ENCODE measurements around the gene TMEM163.

Gene TMEM163

DNA sequence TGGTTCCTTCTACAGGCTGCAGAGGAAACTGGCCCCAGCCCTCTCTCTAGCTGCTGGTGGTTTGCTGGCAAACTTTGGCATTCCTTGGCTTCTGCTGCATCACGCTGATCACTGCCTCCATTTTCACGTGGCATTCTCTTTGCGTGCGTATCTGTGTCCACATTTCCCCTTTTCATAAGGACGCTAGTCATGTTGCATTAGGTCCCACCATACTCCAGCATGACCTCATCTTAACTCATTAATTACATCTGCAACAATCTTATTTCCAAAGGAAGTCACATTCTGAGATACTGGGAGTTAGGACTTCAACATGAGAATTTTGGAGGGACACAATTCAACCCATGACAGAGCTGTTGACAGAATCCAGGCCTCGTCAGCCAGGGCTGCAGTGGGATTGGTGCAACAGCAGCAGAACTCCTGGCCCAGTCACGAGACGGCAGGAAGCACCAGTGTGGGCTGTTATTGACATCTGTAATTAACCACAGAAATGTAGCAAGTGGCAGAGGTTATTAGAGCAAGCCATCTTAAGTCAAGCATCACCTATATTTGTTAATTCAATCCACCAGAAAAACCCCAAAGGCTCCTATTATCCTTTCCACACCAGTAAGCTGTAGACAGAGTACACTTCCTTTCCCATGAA is 132.4 kb downstream of the TMEM163 start:
- TF ChIP-seq, protein P1, sequence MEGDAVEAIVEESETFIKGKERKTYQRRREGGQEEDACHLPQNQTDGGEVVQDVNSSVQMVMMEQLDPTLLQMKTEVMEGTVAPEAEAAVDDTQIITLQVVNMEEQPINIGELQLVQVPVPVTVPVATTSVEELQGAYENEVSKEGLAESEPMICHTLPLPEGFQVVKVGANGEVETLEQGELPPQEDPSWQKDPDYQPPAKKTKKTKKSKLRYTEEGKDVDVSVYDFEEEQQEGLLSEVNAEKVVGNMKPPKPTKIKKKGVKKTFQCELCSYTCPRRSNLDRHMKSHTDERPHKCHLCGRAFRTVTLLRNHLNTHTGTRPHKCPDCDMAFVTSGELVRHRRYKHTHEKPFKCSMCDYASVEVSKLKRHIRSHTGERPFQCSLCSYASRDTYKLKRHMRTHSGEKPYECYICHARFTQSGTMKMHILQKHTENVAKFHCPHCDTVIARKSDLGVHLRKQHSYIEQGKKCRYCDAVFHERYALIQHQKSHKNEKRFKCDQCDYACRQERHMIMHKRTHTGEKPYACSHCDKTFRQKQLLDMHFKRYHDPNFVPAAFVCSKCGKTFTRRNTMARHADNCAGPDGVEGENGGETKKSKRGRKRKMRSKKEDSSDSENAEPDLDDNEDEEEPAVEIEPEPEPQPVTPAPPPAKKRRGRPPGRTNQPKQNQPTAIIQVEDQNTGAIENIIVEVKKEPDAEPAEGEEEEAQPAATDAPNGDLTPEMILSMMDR (IDR thresholded peaks at IDR 0.05; ENCODE audit: low read depth, low read length), result no peak
- DNase-seq (ENCODE audit: extremely low read depth, low read depth), result no peak

DNA sequence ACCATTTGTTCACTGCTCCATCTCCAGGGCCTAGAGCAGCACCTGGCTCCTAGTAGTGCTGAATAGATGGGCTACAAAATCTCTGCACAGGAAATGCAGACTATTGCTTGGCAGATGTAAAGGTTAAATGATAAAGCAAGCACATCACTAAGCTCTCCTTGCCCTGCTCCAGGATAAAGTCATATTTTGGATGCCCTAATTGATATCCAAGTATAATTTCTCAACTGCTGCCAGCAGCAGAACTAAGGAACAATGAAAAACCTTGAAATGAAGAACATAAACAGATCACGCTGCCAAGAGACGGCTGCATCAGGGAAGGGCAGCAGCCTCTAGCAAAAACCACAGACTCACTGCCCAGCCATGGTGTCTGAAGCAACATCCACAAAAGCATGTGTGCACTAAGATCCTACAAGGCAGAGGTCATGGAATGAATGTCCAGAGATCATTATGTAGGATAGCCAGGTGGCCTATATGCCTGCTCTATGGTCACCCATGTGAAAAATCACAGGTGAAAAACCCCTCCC is 134.7 kb downstream of the TMEM163 start:
- TF ChIP-seq, protein P1 (IDR thresholded peaks at IDR 0.05; ENCODE audit: low read depth, low read length), result no peak
- DNase-seq (ENCODE audit: extremely low read depth, low read depth), result no peak

GRCh38 chr2:134583462-134583861 is 135.3 kb downstream of the TMEM163 start:
- TF ChIP-seq, protein P1 (IDR thresholded peaks at IDR 0.05; ENCODE audit: low read depth, low read length), result no peak
- DNase-seq (ENCODE audit: extremely low read depth, low read depth), result no peak

DNA sequence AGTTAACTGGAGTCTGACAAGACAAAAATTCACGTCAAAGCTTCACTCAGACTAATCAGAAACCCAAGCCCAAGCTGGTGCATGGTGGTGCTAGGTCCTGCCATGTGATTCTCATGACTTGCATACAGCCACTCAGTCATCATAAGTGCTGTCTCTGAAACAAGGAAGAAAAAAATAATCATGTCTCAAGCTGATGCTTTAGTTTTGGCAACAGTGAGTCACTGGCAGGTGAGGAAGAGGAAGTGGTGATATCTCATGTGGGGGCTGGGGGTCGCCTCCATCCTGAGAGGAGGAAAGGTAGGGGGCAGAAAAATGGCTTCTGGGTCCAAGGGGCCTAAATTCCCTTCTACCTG is 136.3 kb downstream of the TMEM163 start:
- no peak for DNase-seq (ENCODE audit: extremely low read depth, low read depth)
- TF ChIP-seq, protein P1 (IDR thresholded peaks at IDR 0.05; ENCODE audit: low read depth, low read length), result no peak

DNA sequence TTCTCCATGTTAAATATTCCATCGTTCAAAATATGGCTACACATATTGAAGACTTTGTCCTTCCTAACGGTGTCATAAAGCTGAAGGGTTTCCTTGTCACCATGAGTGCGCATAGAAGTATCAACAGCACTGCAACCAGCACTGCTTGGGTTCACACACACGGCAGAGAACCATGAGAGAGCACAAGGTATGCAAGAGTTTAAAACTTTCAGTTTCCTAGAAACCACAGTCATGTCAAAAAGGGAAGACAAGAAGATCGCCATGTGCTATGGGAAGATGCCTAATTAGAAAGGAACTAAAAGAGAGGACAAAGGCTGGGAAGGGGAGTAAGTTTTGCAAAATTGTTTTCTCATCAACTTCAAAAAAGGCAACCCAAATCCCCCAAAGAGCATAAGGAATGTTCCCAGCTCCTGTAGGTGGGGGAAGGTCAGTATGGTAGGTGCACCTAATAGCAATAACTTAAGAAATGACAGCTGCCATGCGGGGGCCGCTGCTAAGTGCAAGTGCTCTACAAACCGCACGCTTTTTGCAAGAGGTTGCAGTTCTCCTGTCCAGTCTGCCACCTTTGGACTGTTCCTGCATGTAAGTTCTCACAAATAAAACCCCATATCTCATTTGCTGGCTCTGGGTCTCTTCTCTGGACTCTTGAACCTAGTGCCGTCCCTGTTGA is 136.8 kb downstream of the TMEM163 start:
- DNase-seq (ENCODE audit: extremely low read depth, low read depth), result no peak
- TF ChIP-seq, protein P1 (IDR thresholded peaks at IDR 0.05; ENCODE audit: low read depth, low read length), result no peak

DNA sequence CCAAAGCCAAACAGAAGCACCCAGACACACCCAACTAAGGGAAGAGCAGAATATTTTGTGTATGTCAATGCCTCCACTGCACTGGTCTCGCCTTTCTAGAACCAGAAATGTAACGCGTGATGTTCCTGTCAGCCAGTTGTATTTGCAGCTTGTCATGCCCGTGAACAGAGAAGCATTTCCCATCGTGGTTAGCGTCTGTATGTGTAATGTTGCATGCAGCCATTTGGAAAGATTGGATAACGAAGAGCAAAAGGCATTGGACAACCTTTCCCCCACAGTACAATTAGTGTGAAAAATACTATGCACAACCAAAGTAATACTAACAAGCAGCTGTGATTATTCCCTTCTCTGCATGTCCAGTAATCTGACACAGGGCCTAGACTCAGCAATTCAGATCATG is 140.5 kb downstream of the TMEM163 start:
- TF ChIP-seq, protein P1 (IDR thresholded peaks at IDR 0.05; ENCODE audit: low read depth, low read length), result no peak
- DNase-seq (ENCODE audit: extremely low read depth, low read depth), result no peak

DNA sequence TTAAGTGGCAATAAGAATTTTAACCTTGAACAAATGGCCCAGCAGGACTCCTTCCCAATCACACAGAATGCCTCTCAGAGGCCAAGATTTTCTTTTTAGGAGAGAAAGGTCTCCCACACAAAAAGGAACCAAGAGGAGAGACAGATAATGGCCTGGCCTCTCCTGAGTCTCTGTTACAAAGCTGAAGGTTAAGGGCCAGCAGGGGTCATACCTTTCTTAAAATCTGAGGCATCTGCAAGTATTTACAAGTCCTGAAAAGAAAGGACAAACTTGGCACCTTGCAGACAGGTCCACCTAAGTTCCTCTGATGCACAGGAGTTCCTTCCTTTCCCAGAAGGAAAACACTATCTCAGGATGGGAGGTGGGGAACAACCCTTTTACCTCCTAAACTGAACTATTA is 142.3 kb downstream of the TMEM163 start:
- TF ChIP-seq, protein P1 (IDR thresholded peaks at IDR 0.05; ENCODE audit: low read depth, low read length), result no peak
- DNase-seq (ENCODE audit: extremely low read depth, low read depth), result no peak

Measured in AG09319 (cell line).